ENCODE data around the gene NAXD. TPM values are rescaled to one million over a fixed set of nuclear protein-coding genes. Genes with fewer than 3 reads are reported as not detected.

Gene NAXD
- total RNA-seq, 2 experiments from 2014 or later, result 23.3 to 25.2 TPM

- ChIA-PET POLR2A (no interaction called here), CTCF (no interaction called here)
- Mint-ChIP-seq H3K27ac (no peak overlapping the region), H3K27me3 (peaks cover 30% of the 10 kb centered on the region), H3K4me1 (peaks cover 6% of the 10 kb centered on the region), H3K36me3 (ENCODE audit: low read depth) (no peaks in the 10 kb centered on the region), H3K4me3 (no peak overlapping the region), H3K9me3 (no peaks in the 10 kb centered on the region)
- DNase-seq, result no peak
These were observed 34.5 kb upstream of the NAXD start for GRCh38 chr13:110580800-110581199.

- H3K9me3 Mint-ChIP-seq, result no peaks in the 10 kb centered on the region
- CTCF ChIA-PET, result no interaction called here
- POLR2A ChIA-PET, result no interaction called here
- DNase-seq, result no peak
- no peak overlapping the region for H3K27ac Mint-ChIP-seq
- H3K4me3 Mint-ChIP-seq, result no peak overlapping the region
- peaks cover 2% of the 10 kb centered on the region for H3K4me1 Mint-ChIP-seq
- peaks cover 28% of the 10 kb centered on the region for H3K27me3 Mint-ChIP-seq
- no peaks in the 10 kb centered on the region for H3K36me3 Mint-ChIP-seq (ENCODE audit: low read depth)
These were observed 33.7 kb upstream of the NAXD start for GRCh38 chr13:110581506-110582185.

GRCh38 chr13:110582421-110582954 is 32.9 kb upstream of the NAXD start:
- ChIA-PET POLR2A (no interaction called here), CTCF (no interaction called here)
- no peak overlapping the region for H3K27ac Mint-ChIP-seq
- no peak overlapping the region for H3K4me3 Mint-ChIP-seq
- no peaks in the 10 kb centered on the region for H3K9me3 Mint-ChIP-seq
- no peaks in the 10 kb centered on the region for H3K36me3 Mint-ChIP-seq (ENCODE audit: low read depth)
- no peak for DNase-seq
- peaks cover 21% of the 10 kb centered on the region for H3K27me3 Mint-ChIP-seq
- H3K4me1 Mint-ChIP-seq, result no peaks in the 10 kb centered on the region

GRCh38 chr13:110583178-110583865 is 32.0 kb upstream of the NAXD start:
- Mint-ChIP-seq H3K4me3 (no peak overlapping the region), H3K36me3 (ENCODE audit: low read depth) (no peaks in the 10 kb centered on the region), H3K4me1 (no peaks in the 10 kb centered on the region), H3K9me3 (no peaks in the 10 kb centered on the region), H3K27ac (no peak overlapping the region), H3K27me3 (peaks cover 17% of the 10 kb centered on the region)
- DNase-seq, result no peak
- ChIA-PET CTCF (no interaction called here), POLR2A (no interaction called here)

- DNase-seq, result no peak
- Mint-ChIP-seq H3K27me3 (peaks cover 13% of the 10 kb centered on the region), H3K27ac (no peak overlapping the region), H3K4me3 (no peak overlapping the region), H3K4me1 (no peaks in the 10 kb centered on the region), H3K9me3 (no peaks in the 10 kb centered on the region), H3K36me3 (ENCODE audit: low read depth) (no peaks in the 10 kb centered on the region)
- POLR2A ChIA-PET, result interaction anchor here (0.5 kb wide), 1 partner anchor 727 kb away, joined by 3 read pairs; no protein-coding TSS in a partner anchor
- CTCF ChIA-PET, result interaction anchor here (1.1 kb wide), 1 partner anchor 29 kb away, joined by 3 read pairs; no protein-coding TSS in a partner anchor
These were observed 25.5 kb upstream of the NAXD start for GRCh38 chr13:110589793-110590390.

- no peaks in the 10 kb centered on the region for H3K4me1 Mint-ChIP-seq
- POLR2A ChIA-PET, result interaction anchor here (0.5 kb wide), 1 partner anchor 728 kb away, joined by 3 read pairs; no protein-coding TSS in a partner anchor
- peaks cover 13% of the 10 kb centered on the region for H3K27me3 Mint-ChIP-seq
- H3K4me3 Mint-ChIP-seq, result no peak overlapping the region
- no peaks in the 10 kb centered on the region for H3K36me3 Mint-ChIP-seq (ENCODE audit: low read depth)
- no peaks in the 10 kb centered on the region for H3K9me3 Mint-ChIP-seq
- CTCF ChIA-PET, result interaction anchor here (1.1 kb wide), 1 partner anchor 30 kb away, joined by 3 read pairs; no protein-coding TSS in a partner anchor
- no peak for DNase-seq
- H3K27ac Mint-ChIP-seq, result no peak overlapping the region
These were observed 24.8 kb upstream of the NAXD start for GRCh38 chr13:110590577-110590976.

- POLR2A ChIA-PET, result no interaction called here
- Mint-ChIP-seq H3K27me3 (peaks cover 11% of the 10 kb centered on the region), H3K4me1 (no peaks in the 10 kb centered on the region), H3K36me3 (ENCODE audit: low read depth) (no peaks in the 10 kb centered on the region), H3K4me3 (no peak overlapping the region), H3K27ac (no peak overlapping the region), H3K9me3 (no peaks in the 10 kb centered on the region)
- CTCF ChIA-PET, result no interaction called here
- DNase-seq, result no peak
These were observed 22.7 kb upstream of the NAXD start for GRCh38 chr13:110592665-110593064.

GRCh38 chr13:110593430-110594130 is 21.8 kb upstream of the NAXD start:
- CTCF ChIA-PET, result interaction anchor here (1.0 to 1.2 kb wide), 3 partner anchors 15 to 22 kb away, joined by 3 to 4 read pairs (median 3); partner anchors contain the start of gene NAXD
- no peaks in the 10 kb centered on the region for H3K36me3 Mint-ChIP-seq (ENCODE audit: low read depth)
- H3K4me1 Mint-ChIP-seq, result no peaks in the 10 kb centered on the region
- POLR2A ChIA-PET, result no interaction called here
- no peaks in the 10 kb centered on the region for H3K9me3 Mint-ChIP-seq
- DNase-seq, result peak; percentile 33
- no peak overlapping the region for H3K27ac Mint-ChIP-seq
- H3K27me3 Mint-ChIP-seq, result peaks cover 10% of the 10 kb centered on the region
- H3K4me3 Mint-ChIP-seq, result no peak overlapping the region

- H3K36me3 Mint-ChIP-seq (ENCODE audit: low read depth), result no peaks in the 10 kb centered on the region
- POLR2A ChIA-PET, result no interaction called here
- peaks cover 2% of the 10 kb centered on the region for H3K27me3 Mint-ChIP-seq
- no peak overlapping the region for H3K27ac Mint-ChIP-seq
- DNase-seq, result no peak
- CTCF ChIA-PET, result interaction anchor here (0.6 kb wide), 1 partner anchor 118 kb away, joined by 4 read pairs; no protein-coding TSS in a partner anchor
- no peaks in the 10 kb centered on the region for H3K9me3 Mint-ChIP-seq
- no peaks in the 10 kb centered on the region for H3K4me1 Mint-ChIP-seq
- no peak overlapping the region for H3K4me3 Mint-ChIP-seq
These were observed 18.2 kb upstream of the NAXD start for GRCh38 chr13:110597041-110597689.

GRCh38 chr13:110600261-110600819 is 15.0 kb upstream of the NAXD start:
- CTCF ChIA-PET, result no interaction called here
- H3K27me3 Mint-ChIP-seq, result no peaks in the 10 kb centered on the region
- H3K4me1 Mint-ChIP-seq, result no peaks in the 10 kb centered on the region
- no peak overlapping the region for H3K4me3 Mint-ChIP-seq
- DNase-seq, result no peak
- POLR2A ChIA-PET, result no interaction called here
- no peaks in the 10 kb centered on the region for H3K9me3 Mint-ChIP-seq
- H3K27ac Mint-ChIP-seq, result no peak overlapping the region
- no peaks in the 10 kb centered on the region for H3K36me3 Mint-ChIP-seq (ENCODE audit: low read depth)

- no peaks in the 10 kb centered on the region for H3K36me3 Mint-ChIP-seq (ENCODE audit: low read depth)
- no peak overlapping the region for H3K27ac Mint-ChIP-seq
- no peak overlapping the region for H3K4me3 Mint-ChIP-seq
- H3K27me3 Mint-ChIP-seq, result no peaks in the 10 kb centered on the region
- no peaks in the 10 kb centered on the region for H3K4me1 Mint-ChIP-seq
- POLR2A ChIA-PET, result no interaction called here
- H3K9me3 Mint-ChIP-seq, result no peaks in the 10 kb centered on the region
- no peak for DNase-seq
- CTCF ChIA-PET, result no interaction called here
These were observed 14.4 kb upstream of the NAXD start for GRCh38 chr13:110600980-110601379.

- Mint-ChIP-seq H3K27ac (no peak overlapping the region), H3K4me3 (no peak overlapping the region), H3K9me3 (no peaks in the 10 kb centered on the region), H3K27me3 (no peaks in the 10 kb centered on the region), H3K4me1 (no peaks in the 10 kb centered on the region), H3K36me3 (ENCODE audit: low read depth) (no peaks in the 10 kb centered on the region)
- no peak for DNase-seq
- CTCF ChIA-PET, result no interaction called here
- POLR2A ChIA-PET, result no interaction called here
These were observed 10.2 kb upstream of the NAXD start for GRCh38 chr13:110605132-110605531.
